GM12878 (cell line): Measurements from ENCODE around the gene IFRD2. TPM values are rescaled to one million over a fixed set of nuclear protein-coding genes. Genes with fewer than 3 reads are reported as not detected.
A peak's percentile ranks its signal among the peaks of the same experiment; 100 is the strongest.

Experiments
- BCL3 ChIP-seq: IDR thresholded peaks from 2 replicates; pipeline ENCODE4 v1.6.1; 2011; ENCODE audit warnings: borderline replicate concordance, low read depth, mild to moderate bottlenecking, moderate library complexity, low read length; ENCODE audit not compliant: insufficient read depth, poor library complexity, severe bottlenecking
- BHLHE40 ChIP-seq, 2 experiments: fragments of 450-650 bp in 1 of 2; IDR thresholded peaks; 2 replicates each; pipeline ENCODE4 v1.6.1; 2011 to 2017; ENCODE audit warnings: low read depth in 2 of 2, borderline replicate concordance in 1 of 2, improper control_type of control experiment in 1 of 2, low read length in 1 of 2, mild to moderate bottlenecking in 1 of 2
- CHD1 ChIP-seq: IDR thresholded peaks from 2 replicates; pipeline ENCODE4 v1.6.1; 2012; ENCODE audit warnings: low read depth, low read length, improper control_type of control experiment
- CHD2 ChIP-seq: IDR thresholded peaks from 2 replicates; pipeline ENCODE4 v1.6.1; 2011; ENCODE audit warnings: low read depth, low read length, improper control_type of control experiment, borderline replicate concordance
- E2F4 ChIP-seq: IDR thresholded peaks from 2 replicates; pipeline ENCODE4 v1.6.1; 2012; ENCODE audit warnings: low read depth, low read length, improper control_type of control experiment
- HSF1 ChIP-seq: fragments of 150-350 bp; IDR thresholded peaks from 2 replicates; pipeline ENCODE4 v1.6.1; 2014; ENCODE audit warnings: mild to moderate bottlenecking, low read depth, low read length
- IRF5 ChIP-seq: fragments of 450-650 bp; IDR thresholded peaks from 2 replicates; pipeline ENCODE4 v1.6.1; 2017; ENCODE audit warnings: borderline replicate concordance
- KDM1A ChIP-seq: fragments of 200-600 bp; sonication (generic); IDR thresholded peaks from 2 replicates; pipeline ENCODE4 v1.6.1; 2016; ENCODE audit warnings: borderline replicate concordance
- MXI1 ChIP-seq: fragments of 150-350 bp; IDR thresholded peaks from 2 replicates; pipeline ENCODE4 v1.6.1; 2011; ENCODE audit warnings: low read depth, mild to moderate bottlenecking, inconsistent platforms, low read length, improper control_type of control experiment
- NBN ChIP-seq: fragments of 450-650 bp; IDR thresholded peaks from 2 replicates; pipeline ENCODE4 v1.6.1; 2016
- NFIC ChIP-seq: IDR thresholded peaks from 2 replicates; pipeline ENCODE4 v1.6.1; 2012; ENCODE audit warnings: low read depth, mild to moderate bottlenecking, inconsistent platforms, low read length, moderate library complexity
- SPI1 ChIP-seq: IDR thresholded peaks from 2 replicates; pipeline ENCODE4 v1.6.1; 2011; ENCODE audit warnings: low read depth, mild to moderate bottlenecking, low read length, moderate library complexity, borderline replicate concordance; ENCODE audit not compliant: insufficient read depth
- STAT3 ChIP-seq: IDR thresholded peaks from 2 replicates; pipeline ENCODE4 v1.6.1; 2011; ENCODE audit warnings: low read depth, low read length, improper control_type of control experiment
- polyA plus RNA-seq, 11 experiments: library from polyadenylated mRNA; depleted of rRNA in 4 of 11; unstranded in 6 of 11; stranded (reverse) in 5 of 11; fragments of >200 nt; fragmentation: Nextera tagmentation in 4 of 11; fragmentation: Illumina TruSeq in 1 of 11; extraction: Ambion mirVana in 4 of 11; extraction: Trizol in 1 of 11; gene quantifications; 1 replicate in 1 of 11; 2 replicates in 10 of 11; pipeline versions ENCODE4 v1.2.1 to v1.2.3, GENCODE V29; 2011 to 2016; ENCODE audit warnings: inconsistent platforms in 2 of 11, missing spikeins in 2 of 11, low read depth in 1 of 11
- total RNA-seq, 4 experiments: library from RNA; depleted of rRNA in 3 of 4; stranded (reverse); fragments of >200 nt in 3 of 4; fragmentation: Illumina TruSeq in 1 of 4; extraction: Trizol in 1 of 4; gene quantifications; 2 replicates each; pipeline versions ENCODE4 v1.2.1 to v1.2.3, GENCODE V29; 2013 to 2021
- TF ChIP-seq, protein P1 (sequence below): fragments of 450-650 bp; IDR thresholded peaks from 2 replicates; pipeline ENCODE4 v1.6.1; 2018; ENCODE audit warnings: borderline replicate concordance, mild to moderate bottlenecking; ENCODE audit not compliant: partially characterized antibody
- TF ChIP-seq, protein P2 (sequence below), 3 experiments: IDR thresholded peaks in 2 of 3; conservative IDR thresholded peaks in 1 of 3; 2 replicates each; pipeline ENCODE4 v1.5.1; 2011; ENCODE audit warnings: low read depth in 3 of 3, low read length in 3 of 3, mild to moderate bottlenecking in 3 of 3, control low read depth in 2 of 3, moderate library complexity in 2 of 3, inconsistent platforms in 1 of 3, mixed read lengths in 1 of 3; ENCODE audit not compliant: control insufficient read depth in 2 of 3, insufficient read depth in 1 of 3; ENCODE audit errors: extremely low read depth in 1 of 3

Gene IFRD2
- total and polyA plus RNA-seq, 10 of the 15 experiments (the other 5 are each of a cell fraction or from before 2014, with no cell fraction given) = 19.1 to 153 (median 80.3) TPM

GRCh38 chr3:50292159-50293078 is at the start of gene IFRD2 (continued):
- TF ChIP-seq HSF1 (no peak), BCL3 (no peak), IRF5 (no peak), NFIC (no peak), STAT3 (no peak), SPI1 (no peak), CHD2 (peak; percentile 95), E2F4 (peak; percentile 67; the same call in 1 of the 2 replicates), NBN (peak; percentile 71), CHD1 (no peak), KDM1A (no peak), BHLHE40 (IDR thresholded peaks at IDR 0.05; ENCODE audit: borderline replicate concordance in 1 of 2, low read depth in 2 of 2, low read length in 1 of 2) (peak; percentile 4 to 66; a peak in 3 of 4 replicates), MXI1 (peak; percentile 96)
- TF ChIP-seq, protein P1, sequence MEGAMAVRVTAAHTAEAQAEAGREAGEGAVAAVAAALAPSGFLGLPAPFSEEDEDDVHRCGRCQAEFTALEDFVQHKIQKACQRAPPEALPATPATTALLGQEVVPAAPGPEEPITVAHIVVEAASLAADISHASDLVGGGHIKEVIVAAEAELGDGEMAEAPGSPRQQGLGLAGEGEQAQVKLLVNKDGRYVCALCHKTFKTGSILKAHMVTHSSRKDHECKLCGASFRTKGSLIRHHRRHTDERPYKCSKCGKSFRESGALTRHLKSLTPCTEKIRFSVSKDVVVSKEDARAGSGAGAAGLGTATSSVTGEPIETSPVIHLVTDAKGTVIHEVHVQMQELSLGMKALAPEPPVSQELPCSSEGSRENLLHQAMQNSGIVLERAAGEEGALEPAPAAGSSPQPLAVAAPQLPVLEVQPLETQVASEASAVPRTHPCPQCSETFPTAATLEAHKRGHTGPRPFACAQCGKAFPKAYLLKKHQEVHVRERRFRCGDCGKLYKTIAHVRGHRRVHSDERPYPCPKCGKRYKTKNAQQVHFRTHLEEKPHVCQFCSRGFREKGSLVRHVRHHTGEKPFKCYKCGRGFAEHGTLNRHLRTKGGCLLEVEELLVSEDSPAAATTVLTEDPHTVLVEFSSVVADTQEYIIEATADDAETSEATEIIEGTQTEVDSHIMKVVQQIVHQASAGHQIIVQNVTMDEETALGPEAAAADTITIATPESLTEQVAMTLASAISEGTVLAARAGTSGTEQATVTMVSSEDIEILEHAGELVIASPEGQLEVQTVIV = peak; percentile 44
- TF ChIP-seq, protein P2, sequence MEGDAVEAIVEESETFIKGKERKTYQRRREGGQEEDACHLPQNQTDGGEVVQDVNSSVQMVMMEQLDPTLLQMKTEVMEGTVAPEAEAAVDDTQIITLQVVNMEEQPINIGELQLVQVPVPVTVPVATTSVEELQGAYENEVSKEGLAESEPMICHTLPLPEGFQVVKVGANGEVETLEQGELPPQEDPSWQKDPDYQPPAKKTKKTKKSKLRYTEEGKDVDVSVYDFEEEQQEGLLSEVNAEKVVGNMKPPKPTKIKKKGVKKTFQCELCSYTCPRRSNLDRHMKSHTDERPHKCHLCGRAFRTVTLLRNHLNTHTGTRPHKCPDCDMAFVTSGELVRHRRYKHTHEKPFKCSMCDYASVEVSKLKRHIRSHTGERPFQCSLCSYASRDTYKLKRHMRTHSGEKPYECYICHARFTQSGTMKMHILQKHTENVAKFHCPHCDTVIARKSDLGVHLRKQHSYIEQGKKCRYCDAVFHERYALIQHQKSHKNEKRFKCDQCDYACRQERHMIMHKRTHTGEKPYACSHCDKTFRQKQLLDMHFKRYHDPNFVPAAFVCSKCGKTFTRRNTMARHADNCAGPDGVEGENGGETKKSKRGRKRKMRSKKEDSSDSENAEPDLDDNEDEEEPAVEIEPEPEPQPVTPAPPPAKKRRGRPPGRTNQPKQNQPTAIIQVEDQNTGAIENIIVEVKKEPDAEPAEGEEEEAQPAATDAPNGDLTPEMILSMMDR (IDR thresholded peaks at IDR 0.05 in 2 of 3, conservative IDR thresholded peaks at IDR 0.05 in 1 of 3; ENCODE audit: control insufficient read depth in 2 of 3, extremely low read depth in 1 of 3, insufficient read depth in 1 of 3, low read depth in 3 of 3, low read length in 3 of 3) = no peak
